HepG2 (cell line): ENCODE measurements around the gene CBLN3. TPM values are rescaled to one million over a fixed set of nuclear protein-coding genes. Genes with fewer than 3 reads are reported as not detected.

Experiments
- CREM ChIP-seq, 2 experiments: sonication (generic) in 1 of 2; formaldehyde crosslinking in 1 of 2; IDR thresholded peaks; 2 replicates each; pipeline versions ENCODE4 v1.4.0 to v1.6.1; 2016 to 2020; ENCODE audit warnings: antibody characterized with exemption in 1 of 2, mild to moderate bottlenecking in 1 of 2, missing genetic modification reagents in 1 of 2
- CSRNP1 ChIP-seq: sonication (generic); formaldehyde crosslinking; IDR thresholded peaks from 2 replicates; pipeline ENCODE4 v1.8.1; 2023; ENCODE audit warnings: mild to moderate bottlenecking, missing genetic modification reagents
- FLYWCH1 ChIP-seq: sonication (generic); formaldehyde crosslinking; IDR thresholded peaks from 2 replicates; pipeline ENCODE4 v1.8.1; 2023; ENCODE audit warnings: mild to moderate bottlenecking, missing genetic modification reagents
- HHEX ChIP-seq: IDR thresholded peaks from 2 replicates; pipeline ENCODE4 v1.6.1; 2016; ENCODE audit warnings: control low read depth
- NCOA5 ChIP-seq: sonication (generic); formaldehyde crosslinking; IDR thresholded peaks from 2 replicates; pipeline ENCODE4 v1.4.0; 2020; ENCODE audit warnings: missing genetic modification reagents
- NR2C2 ChIP-seq: sonication (generic); formaldehyde crosslinking; IDR thresholded peaks from 2 replicates; pipeline ENCODE4 v1.4.0; 2020; ENCODE audit warnings: missing genetic modification reagents, mild to moderate bottlenecking, moderate library complexity, borderline replicate concordance
- POLR2AphosphoS5 ChIP-seq: IDR thresholded peaks from 2 replicates; pipeline ENCODE4 v1.6.1; 2012; ENCODE audit warnings: low read depth, low read length
- SALL1 ChIP-seq: sonication (generic); formaldehyde crosslinking; IDR thresholded peaks from 2 replicates; pipeline ENCODE4 v1.8.0; 2022; ENCODE audit warnings: mild to moderate bottlenecking, missing genetic modification reagents
- SMARCE1 ChIP-seq: fragments of 450-650 bp; IDR thresholded peaks from 2 replicates; pipeline ENCODE4 v1.6.1; 2017; ENCODE audit warnings: borderline replicate concordance
- SNAPC2 ChIP-seq: sonication (generic); formaldehyde crosslinking; IDR thresholded peaks from 2 replicates; pipeline ENCODE4 v1.8.1; 2022; ENCODE audit warnings: mild to moderate bottlenecking, missing genetic modification reagents
- polyA plus RNA-seq, 8 experiments: library from polyadenylated mRNA; depleted of rRNA in 3 of 8; stranded (reverse) in 7 of 8; unstranded in 1 of 8; fragments of >200 nt; fragmentation: Illumina TruSeq in 4 of 8; extraction: Trizol in 4 of 8; gene quantifications; 2 replicates each; pipeline versions ENCODE4 v1.2.1 to v1.2.3, GENCODE V29; 2011 to 2016; ENCODE audit warnings: low read depth in 4 of 8, missing spikeins in 1 of 8, mixed read lengths in 1 of 8; ENCODE audit not compliant: insufficient read depth in 1 of 8
- total RNA-seq, 5 experiments: library from RNA; depleted of rRNA; stranded (reverse); fragments of >200 nt; fragmentation: Illumina TruSeq; extraction: Trizol; gene quantifications; 2 replicates each; pipeline ENCODE4 v1.2.3, GENCODE V29; 2016; ENCODE audit warnings: low read depth in 1 of 5

Gene CBLN3
- total and polyA plus RNA-seq, 2 of the 13 experiments (the other 11 are each of a cell fraction or from before 2014, with no cell fraction given): 0.66 to 0.98 TPM

GRCh38 chr14:24440606-24441399, 11.3 kb upstream of the CBLN3 start (continued):
- TF ChIP-seq HHEX (CRISPR knock-in tag) (0 out of 2 replicates have a peak, but pooled peaks have one; percentile 23), CREM (IDR thresholded peaks at IDR 0.05) (no peak), CREM (CRISPR knock-in tag; IDR thresholded peaks at IDR 0.05) (0 out of 2 replicates have a peak, but pooled peaks have one; percentile 12), POLR2AphosphoS5 (peak; percentile 54; the same call in 1 of the 2 replicates), FLYWCH1 (peak; percentile 27; the same call in 1 of the 2 replicates), NR2C2 (CRISPR knock-in tag) (peak; percentile 23; the same call in 1 of the 2 replicates), SMARCE1 (no peak), SNAPC2 (0 out of 2 replicates have a peak, but pooled peaks have one; percentile 69), NCOA5 (CRISPR knock-in tag) (no peak), SALL1 (CRISPR knock-in tag) (peak; percentile 48; the same call in 1 of the 2 replicates), CSRNP1 (CRISPR knock-in tag) (no peak)
